HG02981 (cell line): ENCODE measurements around the gene HDAC4.

Source experiments
- ATAC-seq: cut with Tn5 transposase; IDR thresholded peaks from one replicate; pipeline ENCODE4 v1.9.1; 2021; ENCODE audit warnings: mild to moderate bottlenecking, moderate library complexity; ENCODE audit not compliant: unreplicated experiment

HDAC4 gene

DNA sequence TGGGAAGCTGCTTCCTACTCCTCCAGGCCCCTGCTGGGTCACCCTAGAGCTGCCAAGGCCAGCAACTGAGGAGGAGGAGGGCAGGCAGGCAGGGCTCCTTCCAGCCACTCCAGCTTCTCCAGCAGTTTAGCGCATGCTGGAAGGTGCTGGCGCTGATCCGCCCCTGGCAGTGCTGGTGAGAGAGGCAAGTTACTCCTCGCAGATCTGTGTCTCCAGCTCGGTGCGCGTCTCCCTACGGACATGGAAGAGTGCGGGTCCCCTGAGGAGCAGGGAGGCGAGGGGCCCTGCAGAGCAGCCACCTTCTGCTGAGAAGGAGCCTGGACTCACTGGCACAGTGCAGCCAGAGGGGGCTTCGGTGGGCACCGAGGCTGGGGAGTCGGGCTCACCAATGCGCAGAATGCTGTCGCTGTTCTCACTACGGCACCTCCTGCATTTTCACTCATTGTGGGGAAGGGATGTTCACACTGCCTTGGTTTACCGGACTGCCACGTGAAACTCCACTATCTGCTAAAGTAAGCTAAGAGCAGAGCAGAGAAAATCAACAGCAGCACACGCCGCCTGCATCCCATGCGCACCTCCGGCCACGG is 206.0 kb downstream of the HDAC4 start:
- ATAC-seq = no peak

DNA sequence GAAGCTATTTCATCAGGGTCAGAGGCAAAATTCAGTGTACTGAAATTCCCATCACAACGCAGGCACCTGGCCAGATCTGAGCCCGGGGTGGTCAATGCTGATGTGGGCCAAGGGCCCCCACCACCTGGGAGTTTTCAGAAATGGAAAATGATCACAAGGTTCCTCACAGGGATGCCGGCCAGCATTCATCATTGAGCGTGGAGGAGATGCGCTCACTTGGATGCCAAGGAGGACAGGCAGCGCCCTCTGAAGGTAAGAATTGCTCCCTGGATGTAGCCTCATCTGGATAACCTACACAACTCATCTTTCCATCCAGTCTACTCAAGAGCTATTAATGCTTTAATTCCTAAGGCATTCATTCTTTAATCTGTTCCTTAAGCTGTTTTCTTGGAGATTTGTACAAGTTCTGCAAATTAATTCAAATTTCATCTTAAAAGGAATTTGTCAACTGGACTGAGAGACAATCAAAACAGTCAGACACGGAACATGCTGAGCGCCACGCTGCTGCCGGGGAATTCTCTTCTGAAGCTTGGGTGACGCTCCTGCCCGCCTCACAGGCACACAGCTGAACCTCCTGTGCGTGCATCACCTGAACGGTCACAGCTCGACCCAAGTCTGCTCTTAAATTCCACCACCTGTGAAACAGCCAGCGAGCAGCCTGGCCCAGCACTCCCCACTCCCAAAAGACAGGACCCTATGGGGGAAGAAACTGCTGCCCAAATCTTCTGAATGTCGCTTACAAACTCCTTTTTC is 206.7 kb downstream of the HDAC4 start:
- ATAC-seq = no peak

DNA sequence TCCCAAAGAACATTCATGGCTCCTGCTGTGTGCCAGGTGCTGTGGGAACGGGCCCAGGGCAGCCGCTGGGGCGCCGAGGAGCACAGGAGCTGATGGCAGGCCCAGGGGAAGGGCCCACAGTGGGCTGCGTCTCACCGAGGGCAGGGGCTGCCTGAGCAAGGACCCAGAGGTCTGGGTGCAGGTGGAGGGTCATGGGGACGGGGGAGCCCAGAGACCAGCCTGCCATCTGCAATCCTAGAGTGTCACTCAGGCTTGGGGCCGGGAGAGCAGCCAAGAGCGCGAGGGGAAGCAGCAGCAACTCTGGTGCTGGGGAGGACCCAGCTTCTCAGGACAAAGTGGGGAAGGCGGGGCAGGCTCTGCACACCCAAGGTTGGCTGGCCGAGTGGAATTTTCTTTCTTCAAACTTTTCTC is 207.4 kb downstream of the HDAC4 start:
- no peak for ATAC-seq

DNA sequence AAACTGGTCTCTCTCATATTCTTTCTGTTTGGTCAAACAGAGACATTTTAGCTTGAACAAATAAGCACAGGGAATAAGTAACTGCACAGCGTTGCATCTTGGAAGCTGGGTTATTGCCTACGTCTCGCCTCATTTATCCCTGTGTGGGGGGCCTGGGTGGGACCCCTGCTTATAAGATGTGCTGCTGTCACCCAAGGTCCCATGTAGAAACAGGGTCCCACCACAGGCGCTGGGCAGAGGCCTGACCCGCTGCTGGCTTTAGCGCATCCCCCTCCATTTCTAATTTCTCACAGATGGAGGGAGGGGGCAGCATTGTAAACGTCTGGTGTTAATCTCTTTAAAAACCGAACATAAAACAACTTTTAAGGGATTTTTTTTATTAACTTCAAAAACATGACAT is 207.8 kb downstream of the HDAC4 start:
- no peak for ATAC-seq

DNA sequence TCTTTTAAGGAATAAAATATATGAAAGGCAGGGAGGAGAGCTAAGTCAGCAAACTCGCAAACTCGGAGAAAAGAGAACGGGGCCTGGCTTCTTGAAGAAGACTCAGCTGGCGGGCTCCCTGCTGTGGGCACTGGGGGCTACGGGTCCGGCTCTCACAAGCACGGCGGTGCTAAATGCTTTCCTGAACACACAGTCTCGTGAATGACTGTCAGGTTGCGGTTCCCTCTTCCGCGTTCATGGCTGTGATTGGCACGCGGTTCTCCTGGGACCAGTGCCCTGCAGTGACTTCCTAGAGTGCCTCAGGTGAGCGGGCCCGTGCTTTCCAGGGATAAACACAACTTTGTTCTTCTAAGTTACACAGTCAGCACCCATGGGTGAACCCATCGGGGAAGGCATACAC is 208.4 kb downstream of the HDAC4 start:
- no peak for ATAC-seq

DNA sequence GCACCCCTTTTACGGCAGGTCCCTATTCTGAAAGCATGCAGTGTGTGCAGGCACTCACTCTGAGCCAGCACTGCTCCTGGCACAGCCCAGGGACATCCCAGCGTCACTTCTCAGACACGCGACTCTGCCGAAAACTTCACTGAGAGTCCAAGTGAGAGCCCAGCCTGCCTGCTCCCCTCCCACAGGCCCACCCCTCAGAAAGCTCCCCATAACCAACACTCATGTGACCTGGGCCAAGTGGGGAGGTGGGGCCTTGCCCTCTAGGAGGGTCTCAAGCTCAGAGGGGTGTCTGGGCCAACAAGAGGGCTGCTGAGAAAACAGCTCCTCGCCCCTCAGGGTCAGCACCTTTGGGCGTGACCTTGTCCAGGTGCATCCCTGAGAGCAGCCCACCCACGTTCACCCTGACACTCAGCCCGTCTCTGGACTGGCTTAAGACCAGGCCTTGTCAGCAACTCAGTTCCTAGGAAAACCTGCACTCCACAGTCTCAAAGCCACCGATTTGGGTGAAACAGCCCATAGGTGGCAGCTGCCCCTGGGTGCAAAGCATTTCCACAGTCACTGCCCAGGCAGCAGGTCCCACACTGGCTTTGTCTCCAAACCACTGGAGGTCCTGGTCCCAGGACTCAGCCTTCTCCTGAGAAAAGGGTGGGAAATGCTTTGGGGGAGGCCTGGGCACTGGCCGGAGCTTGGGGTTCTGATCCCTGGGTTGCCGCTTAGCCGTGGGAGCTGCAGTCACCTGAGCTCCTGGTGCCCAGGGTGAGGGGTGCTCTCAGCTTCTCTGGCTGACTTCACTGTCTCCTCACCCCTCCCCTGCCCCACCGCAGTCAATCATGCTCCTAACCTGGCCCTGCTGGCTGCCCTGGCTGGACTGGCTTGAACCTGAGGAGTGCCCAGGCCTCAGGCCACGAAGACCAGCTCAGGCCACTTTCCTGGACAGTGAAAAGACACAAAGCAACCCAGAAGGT is 209.6 kb downstream of the HDAC4 start:
- no peak for ATAC-seq

DNA sequence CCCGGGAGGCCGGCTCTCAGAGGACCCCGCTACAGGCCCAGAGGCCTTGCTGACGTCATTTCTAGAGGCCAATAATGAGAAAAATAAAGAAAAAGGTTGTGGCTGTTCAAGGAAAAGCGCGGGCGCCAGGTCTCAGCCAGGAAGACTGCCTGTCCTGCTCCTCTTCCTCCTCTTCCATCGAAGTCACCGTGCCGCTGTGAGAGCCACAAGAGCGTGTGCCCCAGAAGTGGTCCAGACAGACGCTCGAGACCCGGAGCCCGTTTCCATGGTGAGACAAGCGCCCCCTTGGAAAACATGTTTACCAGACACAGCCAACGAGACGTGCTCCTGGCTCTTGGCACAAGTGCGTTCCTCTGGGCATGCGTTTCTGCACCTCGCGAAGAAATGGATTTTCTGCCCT is 210.5 kb downstream of the HDAC4 start:
- ATAC-seq = no peak

DNA sequence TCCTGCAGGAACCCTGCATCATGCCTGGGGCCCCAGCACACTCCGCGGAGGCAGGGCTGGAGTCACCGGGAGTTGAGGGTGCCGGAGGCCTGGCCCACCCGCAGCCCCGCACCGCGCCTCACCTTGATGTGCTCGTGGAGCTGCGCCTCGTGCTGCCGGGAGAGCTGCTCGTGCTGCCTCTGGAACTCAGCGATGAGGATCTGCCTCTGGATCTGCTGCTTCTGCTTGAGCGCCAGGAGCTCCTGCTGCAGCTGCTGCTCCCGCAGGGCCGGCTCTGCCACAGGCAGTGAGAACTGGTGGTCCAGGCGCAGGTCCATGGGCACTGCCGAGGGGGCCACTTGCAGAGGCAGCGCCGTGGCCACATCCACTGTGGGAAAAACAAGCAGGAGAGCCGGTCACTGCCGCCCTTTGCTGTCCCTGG is 211.1 kb downstream of the HDAC4 start:
- ATAC-seq = no peak

DNA sequence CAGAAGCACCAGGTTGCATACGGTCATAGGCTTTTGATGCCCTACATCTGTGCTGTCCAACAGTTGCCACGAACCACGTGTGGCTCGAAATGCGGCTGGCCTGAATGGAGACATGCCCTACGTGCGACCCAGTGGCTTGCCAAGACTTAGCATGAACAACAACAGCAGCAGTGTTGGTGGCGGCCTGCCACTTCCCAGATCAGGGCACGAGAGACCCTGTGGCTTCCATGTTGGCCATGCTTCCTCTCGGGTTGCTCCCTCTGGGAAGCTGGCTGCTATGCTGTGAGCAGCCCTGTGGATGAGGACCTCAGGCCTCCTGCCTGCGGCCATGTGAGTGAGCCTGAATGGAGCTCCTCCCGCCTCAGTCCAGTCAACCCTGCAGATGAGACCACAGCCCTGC is 212.3 kb downstream of the HDAC4 start:
- ATAC-seq = no peak

DNA sequence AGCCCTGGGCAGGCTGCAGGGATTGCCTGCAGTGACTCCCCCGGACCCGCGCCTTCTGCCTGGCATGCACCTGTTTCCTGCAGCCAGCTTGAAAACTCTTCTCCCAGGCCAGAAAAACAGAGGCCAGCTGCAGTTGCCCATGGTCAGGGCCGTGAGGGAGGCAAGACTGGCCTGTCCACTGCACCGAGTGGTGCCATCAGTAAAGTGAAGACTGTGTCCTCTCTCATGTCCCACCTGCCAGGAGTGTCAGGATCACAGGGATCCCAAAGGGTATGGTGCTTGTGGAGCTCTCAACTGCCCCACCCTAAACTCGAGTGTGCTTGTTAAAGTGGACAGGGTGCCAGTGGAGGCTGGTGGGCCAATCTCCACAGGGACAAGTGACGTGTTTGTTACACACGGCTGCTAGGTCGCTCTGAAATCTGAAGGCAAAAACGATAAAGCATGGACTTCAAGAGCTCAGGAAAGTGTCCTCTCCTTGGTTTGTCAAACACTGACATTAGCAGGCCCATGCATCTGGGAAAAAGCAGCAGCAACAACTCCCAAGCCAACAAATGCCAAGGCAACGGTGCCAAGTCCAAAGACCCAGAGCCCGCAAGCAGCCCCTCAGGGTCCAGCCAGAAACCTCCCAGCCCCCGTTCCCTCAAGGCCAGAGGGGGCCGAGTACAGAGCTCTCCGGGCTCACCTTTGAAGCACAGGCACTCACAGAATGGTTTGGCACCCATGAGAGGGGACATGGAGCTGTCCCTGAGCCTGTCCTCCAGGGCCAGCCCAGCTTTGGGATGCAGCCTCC is 213.2 kb downstream of the HDAC4 start:
- no peak for ATAC-seq

DNA sequence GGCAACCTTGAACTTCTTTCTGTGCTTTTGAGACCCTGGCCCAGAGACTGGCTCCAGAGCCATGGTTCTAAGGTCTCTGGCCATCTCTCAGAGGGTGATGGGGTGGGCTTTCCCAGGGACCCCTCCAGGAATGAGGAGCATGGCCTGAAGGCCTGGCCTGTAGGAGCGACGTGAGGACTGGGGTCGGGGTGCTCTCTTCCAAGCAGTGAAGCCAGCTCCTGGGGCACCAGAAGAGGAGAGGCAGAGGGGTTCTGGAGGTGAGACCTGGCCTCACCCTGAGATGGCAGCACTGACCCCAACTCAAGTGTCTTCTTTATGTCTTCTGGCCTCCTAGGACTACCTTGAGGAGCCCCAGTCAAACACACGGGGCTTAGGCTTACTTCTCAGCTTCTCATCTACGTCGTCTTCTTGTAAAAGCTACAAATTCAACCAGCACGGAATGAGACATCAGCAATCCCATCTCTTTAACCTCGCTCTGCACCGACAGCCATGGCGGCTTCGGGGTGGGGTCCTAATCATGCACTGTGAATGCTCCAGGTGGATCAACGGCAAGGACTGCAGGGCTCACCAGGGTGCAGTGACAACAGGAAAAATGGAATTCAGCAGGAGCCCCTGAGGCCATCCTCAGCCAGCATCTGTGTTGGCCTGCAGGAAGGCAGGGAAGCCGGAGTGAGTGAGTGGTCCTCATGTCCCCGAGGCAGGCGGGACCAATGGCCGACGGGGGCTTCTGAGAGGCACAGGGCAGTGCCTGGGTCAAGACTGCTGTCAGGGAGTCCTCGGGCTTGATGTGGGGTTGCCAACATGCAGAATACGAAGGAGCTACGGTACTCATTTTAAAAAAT is 214.1 kb downstream of the HDAC4 start:
- no peak for ATAC-seq

DNA sequence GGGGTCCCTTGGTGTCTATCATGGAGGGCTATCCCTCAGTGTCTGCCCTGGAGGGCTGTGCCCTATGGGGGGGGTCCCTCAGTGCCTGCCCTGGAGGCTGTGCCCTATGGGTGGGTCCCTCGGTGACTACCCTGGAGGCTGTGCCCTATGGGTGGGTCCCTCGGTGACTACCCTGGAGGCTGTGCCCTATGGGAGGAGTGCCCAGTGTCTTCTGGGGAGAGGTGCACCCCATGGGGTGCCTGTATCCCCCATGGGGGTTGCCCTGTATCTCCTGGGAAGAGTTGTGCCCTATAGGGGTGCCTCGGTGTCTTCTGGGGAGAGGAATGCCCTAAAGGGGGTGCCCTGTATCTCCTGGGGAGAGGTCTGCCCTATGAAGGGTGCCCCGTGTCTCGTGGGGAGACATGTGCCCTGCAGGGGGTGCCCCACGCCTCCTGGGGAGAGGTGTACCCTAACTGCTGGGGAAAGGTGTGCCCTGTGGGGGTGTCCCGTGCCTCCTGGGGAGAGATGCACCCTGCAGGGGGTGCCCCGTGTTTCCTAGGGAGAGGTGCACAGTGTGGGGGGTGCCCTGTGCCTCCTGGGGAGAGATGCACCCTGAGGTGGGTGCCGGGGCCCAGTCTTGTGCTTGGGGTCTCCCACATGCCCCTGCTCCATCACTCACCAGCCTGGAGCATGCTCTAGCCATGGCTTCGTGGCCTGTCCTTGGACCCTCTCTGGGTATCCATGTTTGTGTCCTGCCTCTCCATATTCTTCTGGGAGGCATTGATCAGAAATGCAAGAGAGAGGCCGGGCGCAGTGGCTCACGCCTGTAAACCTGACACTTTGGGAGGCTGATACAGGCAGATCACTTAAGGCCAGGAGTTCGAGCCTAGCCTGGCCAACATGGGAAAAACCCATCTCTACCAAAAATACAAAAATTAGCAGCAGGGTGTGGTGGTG is 215.6 kb downstream of the HDAC4 start:
- no peak for ATAC-seq

DNA sequence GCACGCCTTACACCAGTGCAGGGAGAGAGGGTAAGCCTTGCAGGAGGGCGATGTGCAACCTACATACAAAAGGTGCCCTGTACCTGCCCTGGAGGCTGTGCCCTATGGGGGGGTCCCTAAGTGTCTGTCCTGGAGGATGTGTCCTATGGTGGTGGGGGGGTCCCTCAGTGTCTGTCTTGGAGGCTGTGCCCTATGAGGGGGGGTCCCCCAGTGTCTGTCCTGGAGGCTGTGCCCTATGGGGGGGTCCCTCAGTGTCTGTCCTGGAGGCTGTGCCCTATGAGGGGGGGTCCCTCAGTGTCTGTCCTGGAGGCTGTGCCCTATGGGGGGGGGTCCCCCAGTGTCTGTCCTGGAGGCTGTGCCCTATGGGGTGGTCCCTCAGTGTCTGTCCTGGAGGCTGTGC is 216.6 kb downstream of the HDAC4 start:
- no peak for ATAC-seq

DNA sequence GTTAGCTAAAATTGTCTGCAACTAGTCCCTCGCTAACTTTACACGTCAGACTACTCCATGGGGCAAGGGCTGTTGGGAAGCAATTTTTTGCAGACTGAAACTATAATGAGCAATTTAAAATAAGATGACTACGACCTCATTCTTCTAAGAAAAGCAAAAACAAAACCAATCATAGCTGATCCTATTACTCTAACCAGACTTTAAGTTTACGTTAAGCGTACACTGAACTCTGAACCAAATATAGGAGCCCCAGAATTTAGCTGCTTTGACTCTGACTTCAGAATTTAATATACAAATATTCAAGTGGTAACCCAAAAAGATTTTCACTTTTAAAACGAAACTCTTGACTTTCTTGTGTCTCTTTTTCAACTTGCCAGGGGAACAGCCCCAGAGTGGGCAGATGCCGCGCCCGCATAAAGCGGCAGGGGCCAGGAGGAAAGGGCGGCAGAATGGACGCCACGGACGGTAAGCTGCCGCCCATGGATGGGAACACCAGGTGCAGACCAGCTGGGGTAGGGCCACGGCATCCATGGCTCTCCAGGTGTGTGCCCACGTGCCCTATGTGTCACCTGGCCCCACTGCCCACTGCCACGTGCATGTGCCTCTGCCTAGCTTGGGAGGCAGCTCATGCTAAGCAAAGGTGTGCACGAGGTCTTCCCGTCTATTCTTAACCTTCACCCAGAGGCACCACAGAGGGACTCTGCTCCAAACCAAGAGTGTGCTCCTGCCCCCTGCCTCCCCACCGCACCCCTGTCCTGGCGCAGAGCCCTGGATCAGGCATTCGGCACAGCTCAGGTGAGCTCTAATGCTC is 217.6 kb downstream of the HDAC4 start:
- no peak for ATAC-seq

DNA sequence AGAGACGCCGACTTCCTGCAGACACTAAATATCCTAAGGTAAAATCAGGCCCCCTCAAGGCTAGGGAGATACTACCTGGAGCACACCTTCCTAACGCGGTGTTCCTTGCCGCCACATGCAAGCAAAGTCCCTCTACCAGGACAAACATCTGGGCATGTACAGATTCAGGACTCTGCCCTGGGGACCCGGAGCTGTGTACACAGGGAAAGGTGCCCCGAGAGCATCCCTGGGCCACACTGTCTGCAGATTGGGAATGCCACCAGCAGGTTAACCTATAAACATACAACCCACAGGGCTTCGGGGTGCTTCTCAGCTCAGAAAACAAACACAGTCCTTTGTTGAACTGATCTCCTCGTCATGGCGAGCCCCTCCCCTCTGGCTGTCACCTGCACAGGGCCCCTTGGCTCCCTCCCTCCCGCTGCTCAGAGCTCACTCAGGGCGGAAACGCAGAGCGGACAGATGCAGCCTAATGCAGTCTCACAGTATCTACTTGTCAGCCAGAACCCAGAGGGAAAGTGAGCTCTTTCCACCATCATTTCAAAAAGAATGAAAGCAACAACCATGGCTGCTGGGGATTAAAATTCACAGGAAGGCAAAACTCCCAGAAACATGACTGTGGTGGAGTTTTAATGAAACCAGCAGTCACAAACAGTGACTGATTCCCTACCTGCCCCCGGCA is 218.8 kb downstream of the HDAC4 start:
- ATAC-seq = no peak

DNA sequence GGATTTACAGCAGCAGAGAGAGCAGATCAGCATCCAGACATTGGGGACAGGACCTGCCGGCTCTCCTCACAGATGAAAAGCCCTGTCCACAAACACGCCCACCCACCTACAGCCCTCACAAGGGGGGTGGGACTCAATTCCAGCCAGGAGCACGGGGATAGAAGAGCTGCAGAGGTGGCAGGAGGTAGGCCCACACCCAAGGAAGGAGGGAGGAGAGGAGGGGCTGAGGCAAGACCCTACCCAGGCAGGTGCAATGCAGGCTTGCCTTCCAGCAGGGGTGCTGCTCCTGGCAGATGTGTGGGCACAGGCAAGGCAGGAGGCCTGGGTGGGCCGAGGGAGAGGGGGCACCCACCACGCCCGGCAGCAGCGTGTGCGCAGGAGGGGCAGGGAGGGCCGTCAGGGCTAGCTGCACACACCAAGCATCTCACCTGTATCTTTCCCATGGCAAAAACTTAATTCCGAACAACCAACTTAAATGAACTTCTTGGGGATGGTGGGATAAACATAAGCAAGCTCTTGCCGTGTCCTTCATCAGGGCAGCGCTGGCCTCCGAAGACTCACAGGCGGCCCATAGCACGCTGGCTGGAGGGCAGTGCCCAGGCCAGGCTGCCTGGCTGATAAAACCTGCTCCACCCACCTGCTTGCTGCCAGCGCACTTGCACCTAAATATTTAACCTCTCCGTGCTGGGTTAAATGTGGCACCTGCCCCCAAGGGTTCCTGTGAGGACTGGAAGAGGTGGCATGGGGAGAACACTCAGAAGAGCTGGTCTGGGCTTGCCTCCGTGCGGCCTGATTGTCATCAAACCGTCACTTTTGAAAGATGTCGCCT is 219.5 kb downstream of the HDAC4 start:
- no peak for ATAC-seq
